NCI-H345 treated with DMSO at 0.1 percent for 48 hours (cell line): ENCODE results near the gene ZFP92.
"Not testable (repeated sequence)": the region's sequence is repeated elsewhere in the genome, so short reads cannot be mapped to it uniquely, and the experiment has no call there.

Source experiments
- DNase-seq: peaks from one replicate; lab custom pipeline; 2025; ENCODE audit not compliant: unreplicated experiment; lab: John Stamatoyannopoulos, UW

Gene ZFP92

DNA sequence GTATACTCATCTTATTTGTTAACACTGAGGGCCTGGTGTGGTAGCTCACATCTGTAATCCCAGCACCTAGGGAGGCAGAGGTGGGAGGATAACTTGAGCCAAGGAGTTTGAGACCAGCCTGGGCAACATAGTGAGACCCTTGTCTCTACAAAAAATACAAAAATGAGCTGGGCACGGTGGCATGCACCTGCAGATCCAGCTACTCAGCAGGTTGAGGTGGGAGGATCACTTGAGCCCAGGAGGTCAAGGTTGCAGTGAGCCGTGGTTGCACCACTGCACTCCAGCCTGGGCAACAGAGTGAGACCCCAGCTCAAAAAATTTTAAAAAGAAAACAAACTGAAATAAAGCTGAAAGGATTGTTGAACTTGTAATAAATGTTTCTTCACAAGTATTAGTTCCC is 26.3 kb upstream of the ZFP92 start:
- DNase-seq: not testable (repeated sequence)

DNA sequence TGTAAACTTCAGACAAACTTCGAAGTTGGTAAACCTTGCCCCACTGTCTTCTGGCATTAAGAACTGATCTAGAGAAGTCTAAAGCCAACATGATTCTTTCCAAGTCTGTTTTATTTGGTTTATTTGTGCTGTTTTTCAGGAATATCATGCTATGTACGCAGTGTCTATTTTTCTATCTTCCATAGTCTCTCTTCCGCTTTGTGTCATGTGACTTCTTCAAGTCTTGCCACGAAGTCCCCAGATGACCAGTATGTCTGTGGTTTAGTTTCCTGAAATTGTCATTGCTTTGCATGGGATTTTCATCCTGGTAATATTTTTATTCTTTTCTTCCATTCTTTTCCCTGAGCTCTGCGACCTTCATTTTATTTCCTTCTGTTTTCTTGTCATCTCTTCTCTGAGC is 25.2 kb upstream of the ZFP92 start:
- DNase-seq: no peak

DNA sequence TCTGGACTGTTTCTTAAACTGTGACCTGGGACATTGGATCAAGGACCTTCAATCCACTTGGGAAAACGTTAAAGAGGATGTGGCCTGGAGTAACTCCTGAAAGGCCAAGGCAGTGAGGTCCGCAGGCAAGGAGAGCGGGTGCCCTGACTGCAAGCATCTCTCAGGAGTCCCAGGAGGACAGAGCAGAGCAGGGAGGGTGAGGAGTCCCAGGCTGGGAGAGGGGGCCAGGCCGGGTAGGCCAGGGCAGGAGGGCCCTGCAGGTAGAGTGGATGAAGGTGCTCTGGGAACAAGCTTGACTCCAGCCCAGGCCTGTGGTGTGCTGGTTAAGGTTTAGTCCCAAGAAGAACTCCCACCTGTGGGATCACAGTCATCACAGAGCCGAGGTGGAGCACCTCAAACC is 23.9 kb upstream of the ZFP92 start:
- no peak for DNase-seq

DNA sequence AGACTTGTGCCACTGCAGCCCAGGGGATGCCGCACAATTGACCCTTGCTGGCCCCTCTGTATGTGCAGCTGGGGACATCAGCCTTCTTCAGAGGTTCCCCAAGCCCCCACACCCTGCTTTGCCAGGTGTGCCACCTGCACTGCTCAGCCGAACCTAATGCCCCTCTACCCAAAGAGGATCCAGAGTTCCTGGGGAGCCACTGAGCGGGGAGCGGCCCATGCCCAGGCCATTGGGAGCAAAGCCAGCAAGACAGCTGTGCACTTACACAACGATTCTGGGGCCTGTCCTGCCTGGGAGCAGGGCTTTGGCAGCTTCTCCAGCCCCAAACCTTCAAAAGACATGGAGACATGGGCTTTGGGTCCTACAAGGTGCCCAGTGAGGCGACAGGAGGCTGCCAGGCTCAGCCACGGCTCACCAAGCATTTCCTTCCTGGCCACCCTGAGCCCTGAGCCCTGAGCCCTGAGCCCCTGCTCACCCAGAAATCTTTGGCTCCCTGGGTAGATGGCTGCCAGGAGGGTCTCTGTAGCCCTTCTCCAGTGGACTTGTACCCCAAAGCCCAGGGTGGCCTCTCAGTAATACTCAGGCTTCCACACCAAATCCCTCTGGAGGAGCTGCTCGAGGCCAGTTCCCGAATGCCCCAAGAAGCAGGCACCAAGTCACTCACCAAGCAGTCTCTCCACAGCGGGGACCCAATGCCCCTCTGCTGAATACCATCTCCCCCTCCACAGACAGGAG is 23.1 kb upstream of the ZFP92 start:
- no peak for DNase-seq

DNA sequence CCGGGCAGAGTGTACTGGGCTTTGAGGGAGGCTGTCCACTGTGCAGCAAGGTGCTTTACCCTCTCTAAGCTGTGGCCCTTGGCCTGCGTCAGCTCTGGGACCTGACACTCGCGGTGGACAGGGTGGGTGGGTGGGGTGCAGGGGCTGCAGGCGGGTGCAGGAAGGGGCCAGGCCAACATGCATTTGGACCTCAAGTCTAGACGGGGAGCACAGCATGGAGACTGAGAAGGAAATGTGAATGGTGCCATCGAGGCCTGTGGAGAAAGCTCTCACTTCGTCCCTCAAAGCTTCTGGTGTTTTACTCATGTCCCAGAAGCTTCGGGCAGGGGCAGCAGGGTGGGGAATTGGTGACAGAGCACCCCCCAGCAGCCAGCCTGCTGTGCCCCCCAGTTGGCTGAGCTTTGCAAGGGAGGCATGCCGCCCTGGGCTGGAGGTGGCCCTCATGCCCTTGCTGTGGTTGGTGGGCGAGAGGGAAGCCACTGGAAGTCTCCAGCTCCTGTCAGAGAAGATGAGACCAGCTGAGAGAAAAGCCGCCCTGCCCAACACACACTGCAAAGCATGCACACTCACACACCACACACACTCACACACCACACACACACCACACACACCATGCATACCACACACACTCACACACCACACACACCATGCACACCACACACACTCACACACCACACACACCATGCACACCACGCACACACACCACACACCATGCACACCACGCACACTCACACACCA is 22.4 kb upstream of the ZFP92 start:
- DNase-seq: no peak

DNA sequence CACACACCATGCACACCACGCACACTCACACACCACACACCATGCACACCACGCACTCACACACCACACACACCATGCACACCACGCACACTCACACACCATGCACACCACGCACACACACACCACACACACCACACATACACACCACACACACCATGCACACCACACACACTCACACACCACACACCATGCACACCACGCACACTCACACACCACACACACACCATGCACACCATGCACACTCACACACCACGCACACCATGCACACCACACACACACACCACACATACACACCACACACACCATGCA is 21.9 kb upstream of the ZFP92 start:
- not testable (repeated sequence) for DNase-seq

DNA sequence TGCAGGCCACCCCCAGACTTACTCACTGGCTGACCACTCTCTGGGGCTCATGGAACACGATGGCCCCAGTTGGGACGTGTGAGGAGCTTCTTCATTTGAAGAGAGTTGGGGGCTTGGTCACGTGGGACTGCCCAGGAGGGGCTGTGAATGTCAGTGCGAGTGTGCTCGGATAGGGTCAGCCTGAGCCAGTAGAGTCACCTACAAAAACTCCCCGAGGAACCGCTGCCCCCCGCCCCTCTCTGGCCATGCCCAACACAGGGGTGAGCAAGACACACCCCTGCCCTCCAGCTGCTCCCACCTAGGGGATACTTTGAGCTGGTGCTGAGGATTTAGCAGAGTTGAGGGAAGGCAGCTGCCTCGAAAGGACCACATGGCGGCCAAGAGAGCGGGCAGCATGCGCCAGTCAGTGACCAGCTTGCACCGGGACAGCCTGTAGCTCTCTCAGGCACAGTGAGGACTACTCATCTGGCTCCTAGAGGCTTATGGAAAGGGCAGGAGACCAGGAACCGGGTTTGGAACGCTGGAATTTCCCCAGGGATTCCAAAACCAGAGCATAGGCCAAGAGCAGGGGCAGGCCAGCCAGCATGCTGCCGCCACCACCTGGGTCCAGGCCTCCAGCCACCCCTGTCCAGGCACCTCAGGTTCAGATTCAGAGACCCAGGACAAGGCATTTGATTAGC is 18.5 kb upstream of the ZFP92 start:
- DNase-seq: no peak

DNA sequence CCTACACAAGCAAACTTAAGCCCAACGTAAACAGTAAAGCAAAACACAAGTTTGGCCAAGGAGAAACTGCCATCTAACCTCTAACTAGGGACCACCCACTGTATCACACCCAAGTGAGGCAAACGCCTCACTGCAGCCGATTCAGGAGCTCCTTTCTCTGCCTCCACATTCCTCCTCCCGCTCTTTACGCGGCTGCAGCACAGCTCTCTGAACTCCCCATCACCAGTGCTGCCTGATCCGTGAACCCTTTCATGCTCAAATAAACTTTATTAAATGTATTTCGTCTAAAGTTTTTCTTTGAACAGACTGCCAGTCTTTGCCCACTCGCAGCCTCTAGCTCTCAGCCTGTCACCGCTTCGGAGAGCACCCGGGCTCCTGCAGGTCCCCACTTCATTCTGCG is 16.7 kb upstream of the ZFP92 start:
- DNase-seq: no peak

DNA sequence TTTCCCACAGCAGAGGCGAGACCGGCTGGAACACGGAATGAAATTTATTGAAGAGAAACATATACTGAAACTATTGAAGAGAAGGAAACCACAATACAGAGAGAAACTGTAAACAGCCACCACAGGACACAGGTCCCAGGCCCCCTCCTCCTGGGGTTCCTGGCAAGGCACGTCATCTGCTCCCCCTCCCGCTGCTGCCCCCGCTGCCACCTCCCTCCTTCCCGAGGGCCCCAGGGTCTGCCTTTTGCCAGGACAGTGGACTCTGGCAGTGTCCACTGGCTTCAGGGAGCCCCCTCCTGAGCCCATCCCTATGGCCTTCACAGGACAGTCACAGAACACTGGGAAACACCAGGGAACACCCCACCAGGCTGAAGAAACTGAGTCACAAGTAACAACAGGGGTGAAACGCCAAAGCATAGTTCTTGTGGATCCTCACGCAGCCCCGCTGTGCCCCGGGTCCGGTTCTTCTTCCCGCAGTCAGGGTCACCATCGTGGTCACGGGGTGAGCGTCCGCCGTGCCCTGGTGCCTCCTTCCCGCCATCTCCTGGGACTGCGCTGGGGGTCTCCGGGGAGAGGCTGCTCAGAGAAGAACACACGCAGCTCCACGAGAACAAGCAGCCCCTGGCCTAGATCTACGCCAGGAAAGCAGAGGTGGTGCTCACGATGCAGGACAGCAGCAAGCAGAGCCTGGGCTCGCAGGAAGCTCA is 15.5 kb upstream of the ZFP92 start:
- DNase-seq: no peak

DNA sequence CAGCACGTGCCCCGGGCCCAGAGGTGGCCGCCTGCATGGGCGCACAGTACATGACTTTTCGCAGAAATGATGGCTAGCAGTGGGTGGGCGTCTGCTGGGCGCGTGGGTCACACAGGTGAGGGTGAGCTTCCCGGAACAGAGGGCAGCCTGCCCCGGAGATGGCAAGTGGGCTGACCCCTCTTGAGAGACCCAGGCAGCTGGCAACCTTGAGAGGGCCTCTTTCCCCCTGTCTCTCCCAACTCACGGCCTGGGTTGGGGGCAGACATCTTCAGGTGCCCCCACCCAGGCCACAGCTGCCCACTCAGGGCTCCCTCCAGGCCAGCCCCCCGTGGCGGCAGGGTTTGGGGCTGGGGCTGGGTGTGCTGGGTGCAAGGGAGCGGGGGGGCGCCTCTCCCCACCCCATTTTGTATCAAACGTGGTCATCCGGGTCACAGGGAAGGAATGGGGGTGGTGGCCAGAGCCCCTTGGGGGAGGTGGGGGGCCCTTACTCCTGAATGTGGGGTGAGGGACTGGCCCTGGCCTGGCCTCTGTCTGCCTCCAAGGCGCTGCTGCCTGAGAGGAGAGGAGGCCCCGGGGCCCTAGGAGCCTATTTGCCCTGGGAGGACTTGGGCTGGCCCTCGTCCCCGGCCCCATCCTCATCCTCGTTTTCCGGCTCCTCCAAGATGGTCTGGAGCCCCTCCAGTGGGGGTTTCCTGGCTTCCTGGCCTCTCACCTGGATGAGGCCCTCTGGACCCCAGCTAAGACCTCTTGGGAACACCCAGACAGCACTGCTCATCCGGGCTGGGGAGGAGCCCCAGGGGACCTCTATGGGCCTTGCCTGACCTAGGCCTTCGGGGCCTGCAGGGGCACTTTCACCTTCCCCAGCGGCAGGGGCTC is 14.7 kb upstream of the ZFP92 start:
- DNase-seq: no peak

DNA sequence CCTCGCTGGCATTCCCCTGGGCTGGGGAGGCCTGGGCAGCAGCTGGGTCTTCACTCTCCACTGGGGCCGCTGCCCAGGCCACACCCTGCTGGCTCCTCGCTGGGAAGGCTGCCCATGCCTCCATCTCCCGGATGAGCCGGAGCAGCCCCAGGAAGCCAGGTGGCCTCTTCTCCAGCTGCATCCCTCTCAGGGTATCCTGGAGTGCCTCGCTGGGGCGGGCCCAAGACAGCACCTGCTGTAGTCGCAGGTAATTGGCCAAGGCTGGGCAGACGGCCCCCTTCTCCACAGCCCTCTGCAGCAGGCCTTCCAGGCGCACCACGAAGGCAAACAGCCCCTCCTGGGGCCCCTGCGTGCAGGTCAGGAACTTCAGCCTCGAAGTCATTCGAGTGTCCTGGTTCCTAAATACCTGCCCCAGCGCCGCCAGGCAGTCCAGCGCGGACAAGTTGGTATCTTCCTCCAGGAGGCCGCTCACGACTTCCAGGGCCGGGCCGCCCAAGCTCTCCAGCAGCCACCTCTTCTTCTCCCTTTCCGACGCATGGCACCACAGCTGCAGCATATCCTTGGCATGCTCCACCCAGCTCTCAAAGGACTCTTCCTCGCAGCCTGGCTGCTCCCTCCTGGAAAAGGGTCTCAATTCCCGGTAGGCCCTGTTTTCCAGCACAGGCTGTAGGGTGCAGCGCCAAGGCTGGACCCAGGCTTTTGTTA is 13.9 kb upstream of the ZFP92 start:
- no peak for DNase-seq

DNA sequence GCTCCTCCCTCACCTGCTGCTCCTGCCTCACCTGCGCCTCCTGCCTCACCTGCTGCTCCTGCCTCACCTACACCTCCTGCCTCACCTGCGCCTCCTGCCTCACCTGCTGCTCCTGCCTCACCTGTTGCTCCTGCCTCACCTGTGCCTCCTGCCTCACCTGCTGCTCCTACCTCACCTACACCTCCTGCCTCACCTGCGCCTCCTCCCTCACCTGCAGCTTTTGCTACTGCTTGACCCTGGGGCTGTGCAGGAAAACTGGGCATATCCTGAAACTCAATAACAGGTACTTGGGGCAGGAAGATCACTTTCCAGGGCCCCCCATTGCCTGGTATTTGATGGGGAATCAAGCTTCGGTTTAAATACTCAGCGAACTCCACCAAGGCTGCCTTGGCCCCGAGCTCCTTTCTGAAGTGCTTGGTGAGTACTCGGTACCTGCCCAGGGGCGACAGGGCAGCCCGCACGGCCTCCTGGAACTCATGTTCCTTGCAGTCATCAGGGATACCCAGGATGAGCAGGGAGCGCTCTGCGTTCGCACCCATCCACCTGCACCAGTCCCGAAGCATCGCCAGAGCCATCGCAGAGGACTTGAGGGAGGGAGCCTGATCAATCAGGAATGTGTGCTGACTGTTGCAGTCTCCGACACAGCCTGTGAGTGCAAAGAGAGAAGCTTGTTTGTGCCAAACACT is 12.9 kb upstream of the ZFP92 start:
- DNase-seq: no peak

DNA sequence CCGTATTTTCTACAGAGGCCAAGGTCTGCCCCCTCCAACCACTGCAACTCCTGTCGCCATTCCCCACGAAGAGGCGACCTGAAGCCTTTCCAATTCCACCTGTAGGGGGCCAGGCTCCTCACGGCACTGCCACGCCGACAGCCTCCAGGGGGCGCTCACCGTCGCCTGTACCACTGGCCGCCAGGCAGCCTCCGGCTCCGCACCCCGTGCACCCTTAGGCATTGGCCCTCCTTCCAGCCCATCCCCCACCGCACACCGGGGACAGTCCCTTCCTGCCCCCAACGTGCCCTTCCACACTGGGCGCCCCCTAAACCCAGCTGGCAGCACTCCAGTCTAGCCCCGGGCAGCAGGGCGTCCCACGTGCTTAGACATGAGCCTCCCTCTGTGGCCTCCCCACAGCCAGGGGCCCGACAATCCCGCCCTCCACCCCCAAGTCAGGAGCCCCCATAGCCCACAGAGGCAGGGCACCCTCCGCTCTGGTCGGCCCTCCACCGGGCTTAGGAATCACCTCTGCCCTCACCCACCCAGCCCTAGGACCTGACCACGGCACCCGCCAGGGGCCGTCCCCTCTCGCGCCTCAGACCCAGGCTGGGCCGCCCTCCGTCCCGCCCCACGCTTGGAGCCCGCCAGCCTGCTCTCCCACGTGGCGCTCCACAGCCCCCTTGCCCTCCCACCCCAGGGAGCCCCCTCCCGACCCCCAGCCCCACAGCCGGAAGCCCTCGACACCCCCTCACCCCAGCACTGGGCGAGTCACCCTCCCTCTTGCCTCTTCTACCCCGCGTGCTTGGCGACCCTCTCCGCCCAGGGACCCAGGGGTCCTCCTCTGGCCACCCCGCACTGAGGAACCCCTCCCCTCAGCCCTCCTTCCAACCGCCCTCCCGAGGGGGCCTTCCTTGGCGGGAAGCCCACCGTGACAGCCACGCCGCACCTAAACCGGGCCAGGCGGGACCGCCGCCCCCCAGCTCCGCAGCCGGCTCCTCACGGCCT is 10.8 kb upstream of the ZFP92 start:
- no peak for DNase-seq

DNA sequence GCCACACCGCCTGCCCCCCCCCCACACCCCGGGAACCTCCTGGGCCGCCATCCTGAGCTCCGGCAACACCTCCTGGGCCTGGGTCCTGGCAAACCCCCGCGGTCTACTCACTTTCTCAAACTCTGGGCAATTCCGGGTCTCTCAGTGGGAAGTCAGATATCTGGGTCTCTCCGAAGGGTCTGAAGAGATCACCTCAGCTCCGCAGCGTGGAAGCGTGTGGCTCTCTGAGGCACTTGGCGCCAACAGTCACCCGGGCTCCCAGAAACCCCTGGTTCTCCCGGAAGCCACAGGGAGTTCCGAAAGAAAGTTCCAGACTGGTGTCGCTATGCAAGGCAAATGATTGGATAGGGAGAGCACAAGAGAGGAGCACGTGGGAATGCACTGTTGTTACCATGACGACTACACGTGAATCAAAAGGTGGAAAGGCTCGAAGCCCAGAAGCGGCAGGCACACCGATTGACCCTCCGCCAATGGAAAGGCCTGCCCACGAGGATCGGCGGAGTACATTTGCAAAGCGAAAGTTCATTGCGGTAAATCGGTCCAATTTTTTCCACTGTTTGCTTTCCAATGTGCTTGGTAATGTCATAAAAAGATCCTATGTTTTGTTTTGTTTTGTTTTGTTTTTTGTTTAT is 10.0 kb upstream of the ZFP92 start, which contains the start of gene PNMA6E:
PNMA6E (minus strand) TSS at position 218 of the 632 bp plus-strand sequence. CDS start 2,501 bp downstream, outside the sequence.
- DNase-seq: no peak

DNA sequence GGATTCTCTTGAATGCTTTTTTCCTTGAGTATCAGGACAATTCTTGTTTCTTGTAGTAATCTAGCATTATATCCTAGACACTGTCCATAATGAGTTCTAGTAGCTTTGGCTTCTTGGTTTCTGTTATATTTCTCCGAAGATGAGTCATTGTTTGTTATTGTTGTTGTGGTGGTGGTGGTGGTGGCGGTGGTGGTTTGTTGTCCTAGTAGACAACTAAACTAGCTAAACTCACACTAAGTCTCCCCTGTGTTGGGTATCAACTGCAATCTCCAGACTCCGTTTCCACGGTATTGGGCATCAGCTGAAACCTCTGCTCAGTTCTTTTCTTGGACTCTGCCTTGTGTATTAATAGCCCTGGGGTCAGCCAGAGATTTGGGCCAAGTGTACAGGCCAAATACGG is 6.9 kb upstream of the ZFP92 start:
- not testable (repeated sequence) for DNase-seq

DNA sequence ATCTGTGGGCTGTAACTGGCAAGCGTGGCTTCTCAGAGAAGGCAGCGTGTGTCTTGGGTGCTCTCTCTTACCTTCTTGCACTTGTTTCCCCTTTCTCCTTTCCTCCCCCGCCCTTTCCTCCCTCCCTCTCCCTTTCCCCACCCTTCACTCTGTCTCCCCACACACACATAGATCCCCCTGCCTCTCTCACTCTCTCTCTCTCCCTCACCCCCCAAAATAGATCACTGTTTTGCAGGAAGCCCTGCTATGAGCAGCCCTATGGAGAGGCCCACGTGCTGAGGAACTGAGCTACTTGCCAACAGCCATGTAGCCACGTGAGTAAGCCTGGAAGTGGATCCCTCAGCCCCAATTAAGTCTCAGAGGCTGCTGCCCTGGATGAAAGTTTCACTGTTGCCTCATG is 5.8 kb upstream of the ZFP92 start:
- DNase-seq: no peak

DNA sequence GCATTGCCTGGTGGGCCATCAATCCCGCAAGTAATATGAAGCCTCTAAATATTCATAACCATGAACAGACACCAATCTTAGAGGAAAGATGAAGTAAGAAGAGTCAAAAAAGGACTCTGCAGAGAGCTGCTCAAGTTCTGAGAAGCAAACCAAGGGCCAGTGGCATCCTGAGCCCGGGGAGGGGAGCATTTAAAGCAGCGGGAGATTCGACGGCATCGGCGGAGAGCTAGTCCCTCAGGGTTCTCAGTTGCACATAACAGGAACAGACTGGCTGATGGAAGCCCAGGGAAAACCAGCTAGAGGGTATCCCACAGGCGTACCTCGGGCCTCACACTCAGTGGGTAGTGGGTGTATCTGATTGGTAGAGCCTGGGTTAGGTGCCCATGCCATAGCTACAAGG is 5.3 kb upstream of the ZFP92 start:
- DNase-seq: no peak

DNA sequence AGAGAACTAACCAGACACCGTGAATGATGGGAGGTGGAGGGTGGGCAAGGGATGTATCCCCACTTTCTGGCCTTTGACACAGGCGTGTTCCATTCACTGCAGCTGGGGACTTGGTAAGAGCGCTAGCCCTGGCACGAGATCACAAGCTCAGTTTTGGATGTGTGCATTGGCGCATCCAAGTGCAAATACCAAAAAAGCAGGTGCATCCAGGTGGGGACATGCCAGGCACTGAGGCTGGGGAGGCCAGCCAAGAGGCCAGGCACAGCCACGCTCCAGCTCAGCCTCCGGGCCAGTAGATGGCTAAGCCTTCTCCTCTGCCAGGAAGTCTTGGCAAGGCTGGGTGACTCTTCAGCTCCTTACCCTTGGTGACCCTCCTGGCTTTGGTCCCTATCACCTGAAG is 4.4 kb upstream of the ZFP92 start:
- DNase-seq: no peak
